Thyroid gland (tissue), 4 donors: ENCODE results near the gene SECTM1.

Experiments
- POLR2A ChIP-seq, 2 donors: fragments of 450-650 bp; IDR thresholded peaks; one replicate each; pipeline ENCODE4 v1.6.1; 2017; ENCODE audit warnings: antibody characterized with exemption in 2 of 2, mild to moderate bottlenecking in 2 of 2, moderate library complexity in 1 of 2
- TF ChIP-seq, protein P1 (sequence below), 6 experiments: fragments of 200-600 bp in 3 of 6; fragments of 450-650 bp in 3 of 6; sonication (generic) in 3 of 6; IDR thresholded peaks; one replicate each; pipeline ENCODE4 v1.5.1; 2016 to 2019; ENCODE audit warnings: antibody characterized with exemption in 6 of 6, mild to moderate bottlenecking in 2 of 6, inconsistent platforms in 1 of 6, moderate library complexity in 1 of 6

GRCh38 chr17:82344175-82344907 lies 10.8 kb upstream of the SECTM1 start:
- TF ChIP-seq, protein P1, sequence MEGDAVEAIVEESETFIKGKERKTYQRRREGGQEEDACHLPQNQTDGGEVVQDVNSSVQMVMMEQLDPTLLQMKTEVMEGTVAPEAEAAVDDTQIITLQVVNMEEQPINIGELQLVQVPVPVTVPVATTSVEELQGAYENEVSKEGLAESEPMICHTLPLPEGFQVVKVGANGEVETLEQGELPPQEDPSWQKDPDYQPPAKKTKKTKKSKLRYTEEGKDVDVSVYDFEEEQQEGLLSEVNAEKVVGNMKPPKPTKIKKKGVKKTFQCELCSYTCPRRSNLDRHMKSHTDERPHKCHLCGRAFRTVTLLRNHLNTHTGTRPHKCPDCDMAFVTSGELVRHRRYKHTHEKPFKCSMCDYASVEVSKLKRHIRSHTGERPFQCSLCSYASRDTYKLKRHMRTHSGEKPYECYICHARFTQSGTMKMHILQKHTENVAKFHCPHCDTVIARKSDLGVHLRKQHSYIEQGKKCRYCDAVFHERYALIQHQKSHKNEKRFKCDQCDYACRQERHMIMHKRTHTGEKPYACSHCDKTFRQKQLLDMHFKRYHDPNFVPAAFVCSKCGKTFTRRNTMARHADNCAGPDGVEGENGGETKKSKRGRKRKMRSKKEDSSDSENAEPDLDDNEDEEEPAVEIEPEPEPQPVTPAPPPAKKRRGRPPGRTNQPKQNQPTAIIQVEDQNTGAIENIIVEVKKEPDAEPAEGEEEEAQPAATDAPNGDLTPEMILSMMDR (IDR thresholded peaks at IDR 0.05) = no peak
- TF ChIP-seq POLR2A (IDR thresholded peaks at IDR 0.05) = no peak
